ENCODE results near the gene MOGAT2.
"Not testable (repeated sequence)": the region's sequence is repeated elsewhere in the genome, so short reads cannot be mapped to it uniquely, and the experiment has no call there.

MOGAT2 gene

DNA sequence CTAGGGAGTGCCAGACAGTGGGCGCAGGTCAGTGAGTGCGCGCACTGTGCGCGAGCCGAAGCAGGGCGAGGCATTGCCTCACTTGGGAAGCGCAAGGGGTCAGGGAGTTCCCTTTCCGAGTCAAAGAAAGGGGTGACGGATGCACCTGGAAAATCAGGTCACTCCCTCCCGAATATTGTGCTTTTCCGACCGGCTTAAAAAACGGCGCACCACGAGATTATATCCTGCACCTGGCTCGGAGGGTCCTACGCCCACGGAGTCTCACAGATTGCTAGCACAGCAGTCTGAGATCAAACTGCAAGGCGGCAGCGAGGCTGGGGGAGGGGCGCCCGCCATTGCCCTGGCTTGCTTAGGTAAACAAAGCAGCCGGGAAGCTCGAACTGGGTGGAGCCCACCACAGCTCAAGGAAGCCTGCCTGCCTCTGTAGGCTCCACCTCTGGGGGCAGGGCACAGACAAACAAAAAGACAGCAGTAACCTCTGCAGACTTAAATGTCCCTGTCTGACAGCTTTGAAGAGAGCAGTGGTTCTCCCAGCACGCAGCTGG is 31.2 kb downstream of the MOGAT2 start:
- in situ Hi-C loops (cut with MboI; ENCODE audit: low sequenced_read_pairs) = not testable (repeated sequence)

DNA sequence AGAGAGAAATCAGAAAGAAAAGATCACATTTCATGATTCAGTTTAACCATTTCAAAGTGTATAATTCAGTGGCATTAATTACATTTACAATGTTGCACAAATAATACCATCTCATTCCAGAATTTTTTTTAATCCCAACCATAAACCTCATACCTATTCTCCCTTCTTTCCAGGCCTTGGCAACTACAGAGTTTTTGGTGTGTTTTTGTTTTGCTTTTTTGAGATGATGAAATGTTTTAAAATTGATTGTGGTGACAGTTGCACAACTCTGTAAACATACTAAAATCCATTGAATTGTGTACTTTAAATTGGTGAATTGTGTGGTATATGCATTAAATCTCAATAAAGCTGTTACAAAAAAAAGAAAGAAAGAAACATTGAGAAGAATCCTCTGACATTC is 37.3 kb downstream of the MOGAT2 start:
- in situ Hi-C loops (cut with MboI; ENCODE audit: low sequenced_read_pairs) = not testable (repeated sequence)

DNA sequence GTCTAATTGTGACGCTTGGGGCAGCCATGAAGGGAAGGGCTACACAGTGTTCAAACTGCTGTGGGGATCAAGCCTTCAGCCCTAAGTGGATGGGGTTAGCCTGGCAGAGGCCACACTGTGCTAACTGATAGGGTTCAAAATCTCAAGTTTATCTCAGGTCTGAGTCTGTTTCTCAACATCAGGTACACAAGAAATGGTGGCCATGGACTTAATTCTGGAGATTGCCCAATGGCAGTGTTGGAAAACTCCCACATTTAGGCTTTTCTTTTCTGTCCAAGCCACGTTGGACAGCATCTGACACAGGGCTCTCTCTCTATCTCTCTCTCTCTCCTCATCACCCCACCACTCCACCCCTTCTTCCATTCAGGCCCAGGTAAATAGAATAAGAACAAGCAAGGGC is 40.0 kb downstream of the MOGAT2 start:
- in situ Hi-C loops (cut with MboI; ENCODE audit: low sequenced_read_pairs) = no loop called here

DNA sequence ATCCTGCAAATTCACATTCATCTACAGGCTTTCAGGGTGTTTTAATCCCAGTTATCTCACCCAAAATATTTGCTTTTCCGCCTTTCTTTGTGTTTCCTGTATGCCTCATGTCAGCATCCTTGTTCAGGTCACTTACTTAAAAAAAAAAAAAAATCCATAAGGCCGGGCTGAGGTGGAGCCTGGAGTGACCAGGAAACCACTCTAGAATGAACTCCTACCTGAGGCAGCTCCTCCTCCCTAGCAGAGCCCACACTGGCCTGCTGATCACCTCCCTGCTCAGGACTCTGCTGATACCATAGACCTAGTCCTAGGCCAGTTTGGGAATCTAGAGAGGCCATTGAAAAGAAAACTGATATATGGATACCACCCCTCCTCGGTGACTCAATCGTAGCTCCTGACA is 42.2 kb downstream of the MOGAT2 start:
- in situ Hi-C loops (cut with MboI; ENCODE audit: low sequenced_read_pairs) = no loop called here

DNA sequence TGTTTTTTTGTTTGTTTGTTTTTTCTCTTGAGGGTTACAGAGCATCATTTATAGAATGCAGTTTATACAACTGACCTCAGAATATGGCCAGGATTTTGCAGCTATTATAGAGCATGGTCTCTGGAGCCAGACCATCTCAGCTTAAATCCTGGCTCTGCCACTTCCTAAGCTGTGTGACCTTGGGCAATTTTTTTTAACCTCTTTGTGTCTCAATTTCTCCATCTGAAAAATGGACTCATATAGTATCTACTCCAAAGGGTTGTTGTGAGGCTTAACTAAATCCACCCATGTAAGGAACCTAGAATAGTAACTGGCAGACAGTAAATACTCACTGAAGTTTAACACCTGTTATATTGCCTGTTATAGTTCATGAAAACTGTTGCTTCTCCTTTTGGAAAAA is 42.6 kb downstream of the MOGAT2 start:
- in situ Hi-C loops (cut with MboI; ENCODE audit: low sequenced_read_pairs) = no loop called here

DNA sequence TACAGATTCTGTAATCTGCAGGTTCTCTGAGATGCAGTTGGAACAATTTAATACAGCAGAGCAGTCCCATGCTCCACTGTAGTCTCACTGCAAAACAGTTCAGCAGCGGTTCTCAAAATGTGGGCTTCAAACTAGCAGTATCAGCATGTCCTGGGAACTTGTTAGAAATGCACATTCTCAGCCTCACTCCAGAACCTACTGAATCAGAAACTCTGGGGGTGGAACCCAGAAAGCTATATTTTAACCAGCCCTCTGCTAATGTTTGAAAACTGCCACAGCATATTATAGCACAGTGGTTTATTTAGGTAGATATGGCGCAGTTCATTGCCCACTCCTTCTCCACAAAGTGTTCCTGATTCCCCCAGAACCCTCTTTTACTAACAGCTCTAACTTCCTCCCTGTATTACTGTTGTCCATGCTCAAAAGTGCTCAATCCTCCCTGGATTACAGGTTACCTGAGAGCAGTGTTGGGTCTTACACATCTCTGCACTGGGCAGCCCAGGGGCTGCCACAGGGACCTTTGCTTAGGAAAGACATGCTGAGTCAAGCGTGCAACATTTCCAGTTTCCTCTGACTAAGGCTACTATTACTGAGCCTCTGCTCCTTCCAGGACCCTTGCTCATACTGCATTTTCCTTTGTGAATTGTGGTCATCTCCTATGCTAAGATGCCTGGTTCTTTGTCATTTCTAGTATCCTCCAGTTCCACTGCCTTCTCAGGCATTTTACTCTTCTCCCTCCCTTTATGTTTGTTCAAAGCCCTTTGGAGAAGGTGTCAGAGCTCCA is 43.3 kb downstream of the MOGAT2 start:
- in situ Hi-C loops (cut with MboI; ENCODE audit: low sequenced_read_pairs) = no loop called here

DNA sequence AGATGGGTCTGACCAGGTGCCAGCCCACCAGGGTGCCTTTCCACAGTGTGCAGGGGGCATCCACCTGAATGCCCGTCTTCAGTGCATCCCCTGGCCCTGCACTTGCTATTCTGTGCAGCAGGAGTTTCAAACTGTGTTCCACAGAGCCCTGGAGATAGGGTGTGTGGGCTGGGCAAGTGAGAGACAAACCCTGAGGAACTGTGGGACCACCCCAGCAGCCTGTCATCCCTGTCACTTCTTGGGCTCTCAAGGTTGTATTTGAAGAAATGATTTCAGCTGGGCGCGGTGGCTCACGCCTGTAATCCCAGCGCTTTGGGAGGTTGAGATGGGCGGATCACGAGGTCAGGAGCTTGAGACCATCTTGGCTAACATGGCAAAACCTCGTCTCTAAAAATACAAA is 44.5 kb downstream of the MOGAT2 start:
- in situ Hi-C loops (cut with MboI; ENCODE audit: low sequenced_read_pairs) = no loop called here

DNA sequence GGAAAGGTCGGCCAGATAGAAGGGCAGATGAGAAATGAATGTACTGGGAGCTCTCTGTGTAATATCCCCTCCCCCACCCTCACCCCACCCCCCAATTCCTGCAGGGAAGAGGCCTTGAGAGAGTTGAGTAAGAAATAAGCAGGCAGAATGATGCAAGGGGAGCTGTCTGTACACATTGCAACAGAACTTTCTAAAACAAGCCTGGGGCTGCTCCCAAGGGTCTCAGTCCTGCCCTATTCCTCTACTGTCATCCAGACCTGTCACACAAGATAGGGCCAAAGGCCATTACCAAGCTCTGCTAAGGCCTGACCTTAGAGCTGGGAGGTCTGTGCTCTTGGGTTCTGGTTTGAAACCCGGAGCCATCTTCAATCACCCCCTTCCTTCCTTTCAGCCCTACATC is 45.2 kb downstream of the MOGAT2 start:
- in situ Hi-C loops (cut with MboI; ENCODE audit: low sequenced_read_pairs) = no loop called here

DNA sequence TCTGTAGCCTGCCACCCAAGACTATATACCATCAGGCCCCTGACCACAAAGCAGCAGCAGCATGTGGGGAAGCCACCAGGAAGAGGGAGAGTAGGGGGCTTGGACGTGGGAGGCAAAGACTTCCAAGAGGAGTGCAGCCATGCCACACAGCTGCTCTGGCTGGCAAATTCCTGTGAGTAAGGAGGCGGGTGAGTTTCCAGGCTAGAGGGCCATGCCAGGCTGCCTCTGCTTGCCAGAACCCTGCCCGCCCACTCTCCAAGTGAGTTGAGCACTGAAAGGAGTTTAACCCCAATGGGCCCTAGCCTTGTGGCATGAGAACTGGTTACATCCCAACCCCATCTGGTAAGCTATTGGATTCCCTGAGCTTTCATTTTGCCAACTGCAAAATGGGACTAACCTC is 46.2 kb downstream of the MOGAT2 start:
- in situ Hi-C loops (cut with MboI; ENCODE audit: low sequenced_read_pairs) = no loop called here

DNA sequence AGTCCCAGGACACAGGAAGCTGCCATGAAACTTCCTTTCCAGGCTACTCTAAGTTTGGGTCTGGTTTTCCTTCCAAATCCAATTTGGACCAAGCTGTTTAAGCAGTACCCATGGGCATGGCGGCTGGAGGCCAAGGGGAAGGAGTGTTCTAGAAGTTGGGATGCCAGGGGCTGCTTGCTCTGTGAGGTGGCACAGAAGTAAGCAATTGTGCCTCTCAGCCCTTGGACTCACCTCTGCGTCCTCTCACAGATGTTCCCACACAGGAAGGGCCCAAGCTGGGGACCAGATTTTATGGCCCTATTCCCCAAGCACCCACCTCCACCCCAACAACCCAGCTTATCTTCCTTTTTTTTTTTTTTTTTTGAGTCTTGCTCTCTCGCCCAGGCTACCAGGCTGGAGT is 47.5 kb downstream of the MOGAT2 start:
- in situ Hi-C loops (cut with MboI; ENCODE audit: low sequenced_read_pairs) = no loop called here

DNA sequence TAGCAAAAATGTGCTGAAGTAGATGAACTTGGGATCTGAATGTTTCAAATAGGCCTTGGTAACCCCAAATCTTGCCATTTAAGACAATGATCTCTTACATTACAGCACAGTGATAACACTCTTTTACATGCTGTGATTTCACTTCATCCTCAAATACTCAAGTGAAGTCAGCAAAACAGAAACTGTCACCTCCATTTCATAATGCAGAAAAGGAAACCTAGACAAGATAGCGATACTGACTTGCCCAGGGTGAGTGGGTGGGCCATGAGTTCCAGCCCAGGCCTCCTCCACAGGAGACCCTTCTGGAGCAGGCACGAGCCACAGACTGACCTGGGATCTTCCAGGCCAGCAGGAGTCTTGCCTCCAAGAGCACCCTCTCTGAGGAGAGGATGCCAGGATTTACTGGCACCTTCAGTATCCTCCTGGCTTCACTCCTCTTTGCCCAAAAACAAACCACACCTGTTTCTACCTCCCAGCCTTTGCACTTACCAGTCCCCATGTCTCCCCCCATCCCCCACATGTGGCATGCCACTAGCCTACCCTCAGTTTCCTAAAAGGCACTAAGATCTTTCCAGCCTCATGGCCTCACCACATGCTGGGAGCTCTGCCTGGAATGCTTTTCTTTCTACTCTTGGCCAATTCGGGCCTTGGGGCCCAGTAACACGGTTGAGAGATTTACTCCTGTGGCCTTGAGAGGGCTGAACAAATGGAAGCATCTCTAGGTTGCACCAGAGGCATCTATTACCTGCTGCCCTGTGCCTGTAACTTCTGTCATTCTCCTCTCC is 49.0 kb downstream of the MOGAT2 start:
- in situ Hi-C loops (cut with MboI; ENCODE audit: low sequenced_read_pairs) = no loop called here

DNA sequence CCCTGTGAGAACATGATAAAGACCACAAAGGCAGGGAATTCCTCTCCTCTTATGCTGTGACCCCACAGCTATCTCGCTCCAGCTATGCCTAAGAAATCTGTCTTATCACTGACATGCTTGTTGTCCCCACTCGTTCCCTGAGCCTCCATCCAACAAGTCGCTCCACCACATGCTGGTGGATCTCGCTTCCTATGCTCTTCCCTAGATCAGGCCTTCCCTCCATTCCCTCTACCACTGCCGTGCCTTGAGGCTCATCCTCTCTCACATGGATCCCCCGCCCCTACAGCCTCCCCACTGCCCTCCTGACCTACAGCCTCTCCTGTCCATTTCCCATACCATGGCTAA is 49.6 kb downstream of the MOGAT2 start:
- in situ Hi-C loops (cut with MboI; ENCODE audit: low sequenced_read_pairs) = no loop called here

DNA sequence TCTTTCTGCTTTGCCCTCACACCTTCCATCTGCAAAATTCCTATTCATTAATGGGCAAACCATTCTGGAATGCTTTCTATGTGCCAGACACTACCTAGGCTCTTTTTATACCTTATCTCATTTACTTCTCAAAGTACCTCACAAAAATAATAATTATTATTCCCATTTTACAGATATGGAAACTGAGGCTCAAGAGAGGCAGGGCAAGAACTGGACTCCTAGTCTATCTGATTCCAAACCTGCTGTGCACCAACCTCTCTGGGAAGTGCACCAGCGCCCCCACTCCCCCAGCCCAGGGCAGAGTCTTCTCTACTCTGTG is 50.1 kb downstream of the MOGAT2 start:
- in situ Hi-C loops (cut with MboI; ENCODE audit: low sequenced_read_pairs) = no loop called here

DNA sequence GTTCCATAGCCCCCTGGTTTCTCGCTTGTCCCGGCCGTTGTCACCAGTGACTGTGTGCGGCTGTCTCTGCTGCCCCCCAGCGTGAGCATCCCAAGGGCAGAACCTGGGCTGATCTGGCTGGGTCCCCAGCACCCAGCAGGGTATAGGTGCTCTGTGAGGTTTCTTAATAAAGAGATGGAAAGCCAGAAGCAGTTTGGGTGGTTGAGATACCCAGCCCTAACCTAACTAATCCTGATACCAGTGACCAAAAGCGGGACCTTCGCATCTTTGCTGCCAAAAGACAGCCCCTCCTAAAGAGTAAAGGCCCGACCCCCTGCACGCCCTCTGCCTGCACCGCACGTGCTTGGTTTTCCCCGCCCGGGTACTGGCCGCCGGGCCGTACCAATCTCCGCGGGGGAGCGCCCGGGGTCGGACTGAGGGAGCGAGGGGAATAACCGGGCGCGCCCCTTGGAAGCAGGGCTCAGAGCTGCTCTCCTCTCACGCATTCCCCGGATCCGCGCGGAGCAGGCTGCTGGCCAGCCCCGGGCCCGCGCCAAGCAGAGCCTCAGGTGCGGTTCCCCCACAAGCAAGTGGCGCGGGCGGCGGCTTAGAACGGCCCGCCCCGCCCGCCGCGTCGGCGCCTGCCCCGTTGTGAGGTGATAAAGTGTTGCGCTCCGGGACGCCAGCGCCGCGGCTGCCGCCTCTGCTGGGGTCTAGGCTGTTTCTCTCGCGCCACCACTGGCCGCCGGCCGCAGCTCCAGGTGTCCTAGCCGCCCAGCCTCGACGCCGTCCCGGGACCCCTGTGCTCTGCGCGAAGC is 50.7 kb downstream of the MOGAT2 start, which contains the start of gene DGAT2:
DGAT2 (plus strand) TSS at position 667 of the 797 bp plus-strand sequence. CDS start 214 bp downstream, outside the sequence.
- in situ Hi-C loops (cut with MboI; ENCODE audit: low sequenced_read_pairs) = no loop called here

DNA sequence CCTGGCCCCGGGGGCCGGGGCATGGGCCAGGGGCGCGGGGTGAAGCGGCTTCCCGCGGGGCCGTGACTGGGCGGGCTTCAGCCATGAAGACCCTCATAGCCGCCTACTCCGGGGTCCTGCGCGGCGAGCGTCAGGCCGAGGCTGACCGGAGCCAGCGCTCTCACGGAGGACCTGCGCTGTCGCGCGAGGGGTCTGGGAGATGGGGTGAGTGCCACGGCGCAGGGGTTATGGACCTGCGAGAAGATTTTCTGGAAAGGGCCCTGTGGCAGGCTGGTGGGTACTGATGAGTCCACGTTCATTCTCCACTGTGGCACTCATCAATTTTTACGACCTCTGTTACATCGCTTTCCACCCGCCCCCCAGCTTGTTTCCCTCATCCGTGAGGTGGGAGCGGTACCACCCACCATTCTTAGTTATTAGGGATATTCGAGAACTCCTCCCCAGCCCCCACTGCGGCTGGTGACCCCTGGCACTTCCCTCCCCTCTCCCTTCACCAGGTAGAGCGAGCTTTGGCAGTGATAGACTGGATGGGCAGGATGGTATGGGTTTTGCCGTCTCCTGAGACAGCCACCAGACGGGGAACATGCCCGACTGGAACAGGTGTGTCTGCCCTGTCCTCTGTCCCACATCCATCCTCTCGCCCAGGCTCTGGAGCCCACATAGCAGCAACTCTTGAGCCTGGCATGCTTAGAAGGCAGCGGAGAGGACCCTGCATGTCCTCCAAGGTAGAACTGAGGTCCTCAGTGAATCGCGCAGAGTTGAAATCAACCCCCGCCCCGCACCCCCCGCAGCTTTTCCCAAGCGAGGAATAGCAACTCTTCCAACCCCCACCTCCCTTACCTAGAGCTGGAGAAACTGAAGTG is 51.5 kb downstream of the MOGAT2 start:
- in situ Hi-C loops (cut with MboI; ENCODE audit: low sequenced_read_pairs) = no loop called here

DNA sequence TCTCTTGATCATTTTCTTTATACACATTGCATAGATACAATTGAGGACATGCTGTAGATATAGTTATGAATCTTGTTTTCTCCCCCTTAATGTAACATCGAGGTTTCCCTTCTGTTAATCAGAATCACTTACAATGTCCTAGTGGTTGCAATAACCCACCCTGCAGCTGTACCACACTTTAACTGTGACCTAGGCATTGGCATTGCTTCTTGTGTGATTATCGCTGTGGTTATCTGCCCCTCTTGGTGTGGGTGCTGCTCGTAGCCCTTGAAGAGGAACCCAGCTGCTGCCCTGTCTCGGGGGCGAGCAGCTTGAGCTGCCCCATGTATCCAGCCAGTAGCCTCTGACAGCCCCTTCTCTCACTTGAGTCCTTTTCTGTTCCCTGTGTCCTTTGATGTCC is 52.5 kb downstream of the MOGAT2 start:
- in situ Hi-C loops (cut with MboI; ENCODE audit: low sequenced_read_pairs) = no loop called here

DNA sequence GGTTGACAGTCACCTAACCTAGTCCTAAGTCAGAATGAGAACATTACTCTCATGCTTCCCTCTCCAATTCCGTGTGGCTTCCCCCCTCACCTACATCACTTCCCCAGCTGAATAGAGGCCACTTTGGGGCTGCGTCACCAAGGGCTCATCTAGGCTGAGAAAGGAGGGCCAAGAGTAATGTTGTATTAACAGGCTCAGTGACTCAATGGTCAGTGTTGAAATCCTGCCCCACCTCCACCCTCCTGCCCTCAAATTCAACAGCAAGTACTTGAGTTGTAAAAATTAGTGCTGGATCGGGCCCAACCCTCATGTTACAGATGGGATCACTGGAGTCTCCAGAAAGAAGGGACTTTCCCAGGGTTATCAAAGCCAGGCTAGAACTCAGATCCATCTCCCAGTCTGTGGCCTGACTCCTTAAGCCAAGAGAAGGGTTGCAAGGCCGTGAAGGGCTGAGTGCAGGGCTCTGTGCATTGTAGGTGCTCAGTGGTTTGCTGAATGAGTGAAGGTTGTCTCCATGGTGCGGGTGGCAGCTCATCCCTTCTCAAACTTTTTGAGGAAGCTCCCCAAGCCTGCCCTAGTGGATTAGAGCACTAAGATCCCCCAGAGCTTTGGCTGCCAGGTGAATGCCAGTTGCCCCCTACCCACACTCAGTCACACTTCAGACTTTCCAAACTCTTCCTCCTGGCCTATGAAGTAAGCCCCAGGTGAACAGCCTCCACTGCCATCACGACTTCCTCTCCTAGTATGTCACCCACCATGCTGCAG is 54.2 kb downstream of the MOGAT2 start:
- in situ Hi-C loops (cut with MboI; ENCODE audit: low sequenced_read_pairs) = no loop called here

DNA sequence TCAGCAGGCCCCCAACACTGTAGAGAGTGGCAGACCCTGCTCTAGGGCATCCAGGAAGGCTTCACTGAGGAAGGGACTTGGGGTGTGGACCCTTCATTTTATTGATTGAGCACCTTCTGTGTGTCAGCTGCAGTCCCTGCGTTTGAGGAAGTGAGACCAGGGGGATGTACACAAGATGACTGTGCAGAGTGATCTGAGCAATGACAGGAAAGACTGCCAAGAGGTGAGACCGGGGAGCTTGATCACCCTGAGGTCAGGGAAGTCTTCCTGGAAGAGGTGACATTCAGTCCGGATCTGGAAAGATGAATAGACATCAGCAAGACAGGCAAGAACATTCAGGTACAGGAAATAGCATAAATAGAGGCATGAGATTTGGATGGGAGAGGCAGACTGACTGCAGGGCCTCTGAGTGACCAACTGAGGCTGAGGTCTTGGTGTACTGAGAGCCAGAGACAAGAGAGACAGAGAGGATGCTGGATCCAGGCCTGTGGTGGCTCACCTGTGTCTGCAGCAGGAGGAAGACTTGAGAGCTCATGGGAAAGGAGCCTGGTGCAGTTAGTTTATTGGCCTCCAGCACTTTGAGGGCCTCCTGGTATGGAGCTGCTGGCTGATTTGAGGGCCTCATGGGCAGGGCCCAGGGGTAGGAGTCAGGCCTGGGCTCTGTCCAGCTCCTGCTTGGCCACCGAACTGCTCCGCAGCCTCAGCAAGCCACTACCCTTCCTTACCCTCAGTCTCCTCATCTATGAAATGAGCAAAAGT is 56.1 kb downstream of the MOGAT2 start:
- in situ Hi-C loops (cut with MboI; ENCODE audit: low sequenced_read_pairs) = no loop called here

DNA sequence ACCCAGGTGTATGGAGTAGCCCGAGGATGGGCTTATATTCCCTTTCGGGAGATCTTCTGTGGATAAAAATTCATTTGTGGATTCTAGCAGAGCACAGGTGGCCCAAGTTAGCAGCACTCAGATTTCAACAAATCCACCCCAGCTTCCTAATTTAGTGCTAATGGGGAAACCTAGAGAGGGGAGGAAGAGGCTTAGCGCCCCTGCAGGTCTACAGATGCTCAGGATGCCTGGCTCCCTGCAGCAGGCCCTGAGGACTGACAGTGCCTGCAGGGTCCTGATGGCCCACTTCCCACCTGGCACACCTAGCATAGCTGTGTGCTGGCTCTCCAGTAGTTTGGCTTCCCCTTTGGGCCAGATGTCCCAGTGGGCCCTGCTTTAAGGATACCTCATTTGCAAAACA is 57.4 kb downstream of the MOGAT2 start:
- in situ Hi-C loops (cut with MboI; ENCODE audit: low sequenced_read_pairs) = no loop called here
